ENCODE measurements around the gene AP5S1. TPM values are rescaled to one million over a fixed set of nuclear protein-coding genes. Genes with fewer than 3 reads are reported as not detected.

The AP5S1 gene
- polyA plus RNA-seq, 1 of the 3 experiments (the other 2 are of a cell fraction), result 10.3 TPM

DNA sequence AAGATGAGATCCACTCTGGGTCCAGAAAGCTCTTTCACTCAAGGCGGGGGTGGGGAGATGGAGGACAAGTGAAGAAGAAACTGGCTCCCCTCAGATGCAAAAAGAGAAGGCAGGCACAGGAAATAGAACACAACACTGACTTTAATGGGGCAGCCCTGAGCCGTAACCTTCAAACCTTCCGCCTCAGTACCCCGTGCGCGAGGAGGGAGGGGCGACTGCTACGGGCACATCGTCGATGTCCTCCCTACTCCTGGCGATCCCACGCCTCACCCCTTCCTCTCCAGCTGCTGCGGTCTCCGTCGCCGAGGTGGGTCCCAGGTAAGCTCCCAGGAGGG is 43.0 kb upstream of the AP5S1 start:
- H3K27me3 ChIP-seq (ENCODE audit: insufficient read depth), result no peaks in the 10 kb centered on the region
- WGBS (ENCODE audit: low lambda C conversion rate), result 40% methylated on average over 16 of the region's 16 CpGs
- DNase-seq, result no peak
- CTCF ChIA-PET, result interaction anchor here (0.6 to 6.8 kb wide), 10 partner anchors 9 to 214 kb away, joined by 3 to 38 read pairs (median 10); partner anchors contain the start of genes ADISSP, AP5S1 and CENPB
- H3K27ac ChIP-seq (ENCODE audit: low read depth in 2 of 2, low read length in 1 of 2), result peak overlapping the region in 1 of 2 experiments; percentile 24; a peak in 1 of 4 replicates
- peak overlapping the region in 1 of 2 experiments; percentile 42; a peak in 2 of 4 replicates for H3K4me3 ChIP-seq (ENCODE audit: low read depth in 2 of 2, low read length in 1 of 2)
- H2AFZ ChIP-seq (ENCODE audit: low read depth), result peak overlapping the region; percentile 40; the same call in 1 of the 2 replicates
- peaks cover 8% of the 10 kb centered on the region; the same call in 1 of the 2 replicates for H4K20me1 ChIP-seq (ENCODE audit: insufficient read depth)
- POLR2A ChIA-PET, result interaction anchor here (1.4 to 2.5 kb wide), 3 partner anchors 9 to 43 kb away, joined by 7 to 18 read pairs (median 9); partner anchors contain the start of genes ADISSP and AP5S1
- H3K36me3 ChIP-seq (replicated peaks in 1 of 2; ENCODE audit: control insufficient read depth in 1 of 2, insufficient read depth in 2 of 2, low read length in 1 of 2), result no peaks in the 10 kb centered on the region
- peaks cover 2% of the 10 kb centered on the region; the same call in 1 of the 2 replicates for H3K79me2 ChIP-seq (ENCODE audit: insufficient read depth)
- H3K4me1 ChIP-seq (ENCODE audit: control insufficient read depth in 1 of 2, insufficient read depth in 2 of 2, low read depth in 1 of 2, low read length in 1 of 2), result peaks cover 0 to 12% of the 10 kb centered on the region in 2 experiments; a peak in 1 of 4 replicates
- H3F3A ChIP-seq (replicated peaks; ENCODE audit: insufficient read depth), result peaks cover 9% of the 10 kb centered on the region
- H3K4me2 ChIP-seq, result peak overlapping the region; percentile 8; the same call in 1 of the 2 replicates
- no peak overlapping the region for H3K9ac ChIP-seq
- no peaks in the 10 kb centered on the region for H3K9me2 ChIP-seq
- no peak for TF ChIP-seq CHD2 (IDR thresholded peaks at IDR 0.05; ENCODE audit: low read length, partially characterized antibody)
- H3K9me3 ChIP-seq, result no peaks in the 10 kb centered on the region

DNA sequence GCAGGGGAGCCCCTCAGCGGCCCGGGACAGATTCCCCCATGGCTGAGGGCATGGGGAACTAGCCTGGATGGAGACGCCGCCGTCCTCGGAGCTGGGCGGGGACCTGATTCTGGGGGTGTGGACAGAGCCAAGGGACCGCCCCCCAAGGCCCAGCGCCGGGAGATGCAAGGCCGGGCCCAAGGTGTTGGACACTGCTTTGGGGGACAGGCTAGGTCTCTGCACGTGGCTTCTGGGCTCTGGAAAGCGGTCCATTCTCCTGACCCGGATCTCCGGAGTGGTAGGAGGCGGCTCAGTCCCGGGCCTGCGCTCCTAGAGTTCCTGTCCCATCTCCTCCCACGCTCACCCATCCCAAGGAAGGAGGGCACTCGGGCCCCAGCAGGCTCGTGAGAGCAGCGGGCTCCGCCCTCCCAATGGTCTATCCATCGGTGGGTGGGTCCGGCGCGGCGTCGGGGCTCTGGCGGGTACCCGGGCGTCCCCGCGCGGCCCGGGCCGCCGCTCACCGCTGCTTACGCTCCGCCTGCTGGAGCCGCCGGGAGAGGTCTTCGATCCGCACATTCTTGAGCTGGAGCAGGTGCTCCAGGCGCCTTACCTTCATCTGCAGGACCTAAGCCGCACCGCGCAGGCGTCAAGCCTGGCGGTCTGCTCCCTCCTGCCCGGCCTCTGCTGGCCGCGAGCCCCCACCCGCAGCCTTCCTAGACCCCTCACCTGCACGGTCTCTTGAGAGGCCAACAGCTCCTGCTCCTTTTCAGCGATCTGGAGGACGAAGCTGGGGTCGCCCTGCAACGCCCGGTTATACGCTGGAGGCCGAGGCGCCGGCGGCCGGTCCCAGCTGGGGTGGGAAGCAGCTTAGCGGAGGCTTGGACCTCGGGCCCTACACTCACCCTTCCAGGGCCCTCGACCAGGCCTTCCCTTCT is 42.4 kb upstream of the AP5S1 start:
- TF ChIP-seq TCF12 (IDR thresholded peaks at IDR 0.05), result no peak
- TF ChIP-seq, protein P1, sequence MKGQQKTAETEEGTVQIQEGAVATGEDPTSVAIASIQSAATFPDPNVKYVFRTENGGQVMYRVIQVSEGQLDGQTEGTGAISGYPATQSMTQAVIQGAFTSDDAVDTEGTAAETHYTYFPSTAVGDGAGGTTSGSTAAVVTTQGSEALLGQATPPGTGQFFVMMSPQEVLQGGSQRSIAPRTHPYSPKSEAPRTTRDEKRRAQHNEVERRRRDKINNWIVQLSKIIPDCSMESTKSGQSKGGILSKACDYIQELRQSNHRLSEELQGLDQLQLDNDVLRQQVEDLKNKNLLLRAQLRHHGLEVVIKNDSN (IDR thresholded peaks at IDR 0.05; ENCODE audit: borderline replicate concordance, low read depth), result no peak
- TF ChIP-seq YY1 (IDR thresholded peaks at IDR 0.05; ENCODE audit: low read depth), result no peak
- no peak for TF ChIP-seq RFX5 (IDR thresholded peaks at IDR 0.05; ENCODE audit: low read length)
- TF ChIP-seq RXRA (IDR thresholded peaks at IDR 0.05; ENCODE audit: borderline replicate concordance, low read depth), result no peak
- TF ChIP-seq FOXM1 (IDR thresholded peaks at IDR 0.05; ENCODE audit: low read depth), result no peak
- TF ChIP-seq MEF2A (IDR thresholded peaks at IDR 0.05; ENCODE audit: borderline replicate concordance, low read depth), result no peak
- TF ChIP-seq FOXJ3 (CRISPR knock-in tag; IDR thresholded peaks at IDR 0.05), result no peak
- TF ChIP-seq EP300 (IDR thresholded peaks at IDR 0.05; ENCODE audit: borderline replicate concordance in 1 of 2, low read depth in 1 of 2, low read length in 1 of 2), result no peak
- TF ChIP-seq, protein P2, sequence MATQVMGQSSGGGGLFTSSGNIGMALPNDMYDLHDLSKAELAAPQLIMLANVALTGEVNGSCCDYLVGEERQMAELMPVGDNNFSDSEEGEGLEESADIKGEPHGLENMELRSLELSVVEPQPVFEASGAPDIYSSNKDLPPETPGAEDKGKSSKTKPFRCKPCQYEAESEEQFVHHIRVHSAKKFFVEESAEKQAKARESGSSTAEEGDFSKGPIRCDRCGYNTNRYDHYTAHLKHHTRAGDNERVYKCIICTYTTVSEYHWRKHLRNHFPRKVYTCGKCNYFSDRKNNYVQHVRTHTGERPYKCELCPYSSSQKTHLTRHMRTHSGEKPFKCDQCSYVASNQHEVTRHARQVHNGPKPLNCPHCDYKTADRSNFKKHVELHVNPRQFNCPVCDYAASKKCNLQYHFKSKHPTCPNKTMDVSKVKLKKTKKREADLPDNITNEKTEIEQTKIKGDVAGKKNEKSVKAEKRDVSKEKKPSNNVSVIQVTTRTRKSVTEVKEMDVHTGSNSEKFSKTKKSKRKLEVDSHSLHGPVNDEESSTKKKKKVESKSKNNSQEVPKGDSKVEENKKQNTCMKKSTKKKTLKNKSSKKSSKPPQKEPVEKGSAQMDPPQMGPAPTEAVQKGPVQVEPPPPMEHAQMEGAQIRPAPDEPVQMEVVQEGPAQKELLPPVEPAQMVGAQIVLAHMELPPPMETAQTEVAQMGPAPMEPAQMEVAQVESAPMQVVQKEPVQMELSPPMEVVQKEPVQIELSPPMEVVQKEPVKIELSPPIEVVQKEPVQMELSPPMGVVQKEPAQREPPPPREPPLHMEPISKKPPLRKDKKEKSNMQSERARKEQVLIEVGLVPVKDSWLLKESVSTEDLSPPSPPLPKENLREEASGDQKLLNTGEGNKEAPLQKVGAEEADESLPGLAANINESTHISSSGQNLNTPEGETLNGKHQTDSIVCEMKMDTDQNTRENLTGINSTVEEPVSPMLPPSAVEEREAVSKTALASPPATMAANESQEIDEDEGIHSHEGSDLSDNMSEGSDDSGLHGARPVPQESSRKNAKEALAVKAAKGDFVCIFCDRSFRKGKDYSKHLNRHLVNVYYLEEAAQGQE (IDR thresholded peaks at IDR 0.05; ENCODE audit: low read depth, low read length), result no peak
- TF ChIP-seq, protein P3, sequence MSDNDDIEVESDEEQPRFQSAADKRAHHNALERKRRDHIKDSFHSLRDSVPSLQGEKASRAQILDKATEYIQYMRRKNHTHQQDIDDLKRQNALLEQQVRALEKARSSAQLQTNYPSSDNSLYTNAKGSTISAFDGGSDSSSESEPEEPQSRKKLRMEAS (IDR thresholded peaks at IDR 0.05; ENCODE audit: low read depth), result 0 out of 2 replicates have a peak, but pooled peaks have one; percentile 43
- TF ChIP-seq TAF1 (IDR thresholded peaks at IDR 0.05; ENCODE audit: borderline replicate concordance, low read depth, low read length), result no peak
- 0 out of 2 replicates have a peak, but pooled peaks have one; percentile 17 for TF ChIP-seq MXI1 (IDR thresholded peaks at IDR 0.05; ENCODE audit: low read depth, low read length)
- Histone ChIP-seq H3K4me2 (peak overlapping the region; percentile 8), H3K27ac (ENCODE audit: low read depth in 2 of 2, low read length in 1 of 2) (peak overlapping the region in 1 of 2 experiments; percentile 24; a peak in 1 of 4 replicates), H3K4me1 (ENCODE audit: control insufficient read depth in 1 of 2, insufficient read depth in 2 of 2, low read depth in 1 of 2, low read length in 1 of 2) (peaks cover 0 to 12% of the 10 kb centered on the region in 2 experiments; a peak in 1 of 4 replicates), H3F3A (replicated peaks; ENCODE audit: insufficient read depth) (peaks cover 15% of the 10 kb centered on the region), H3K27me3 (ENCODE audit: insufficient read depth) (no peaks in the 10 kb centered on the region), H3K9me2 (no peaks in the 10 kb centered on the region), H3K79me2 (ENCODE audit: insufficient read depth) (peaks cover 8% of the 10 kb centered on the region; the same call in 1 of the 2 replicates), H3K9ac (no peak overlapping the region), H3K36me3 (replicated peaks in 1 of 2; ENCODE audit: control insufficient read depth in 1 of 2, insufficient read depth in 2 of 2, low read length in 1 of 2) (no peaks in the 10 kb centered on the region), H2AFZ (ENCODE audit: low read depth) (peak overlapping the region; percentile 40; the same call in 1 of the 2 replicates), H4K20me1 (ENCODE audit: insufficient read depth) (peaks cover 14% of the 10 kb centered on the region; the same call in 1 of the 2 replicates), H3K4me3 (ENCODE audit: low read depth in 2 of 2, low read length in 1 of 2) (peak overlapping the region in 1 of 2 experiments; percentile 42; a peak in 2 of 4 replicates), H3K9me3 (no peaks in the 10 kb centered on the region)
- peak; percentile 90 for DNase-seq
- 32% methylated on average over 29 of the region's 70 CpGs for WGBS (ENCODE audit: low lambda C conversion rate)
- ChIA-PET CTCF (interaction anchor here (0.6 to 6.8 kb wide), 12 partner anchors 9 to 101 kb away, joined by 3 to 38 read pairs (median 7); partner anchors contain the start of genes ADISSP, AP5S1 and CENPB), POLR2A (interaction anchor here (1.4 to 2.5 kb wide), 3 partner anchors 10 to 42 kb away, joined by 7 to 18 read pairs (median 9); partner anchors contain the start of genes ADISSP and AP5S1)

Measured in SK-N-SH (cell line).